GM18520 (cell line): Measurements from ENCODE around the gene C5orf46.
"Not testable (repeated sequence)": the region's sequence is repeated elsewhere in the genome, so short reads cannot be mapped to it uniquely, and the experiment has no call there.

Experiments
- ATAC-seq: cut with Tn5 transposase; IDR thresholded peaks from one replicate; pipeline ENCODE4 v1.9.1; 2021; ENCODE audit not compliant: unreplicated experiment

The C5orf46 gene

DNA sequence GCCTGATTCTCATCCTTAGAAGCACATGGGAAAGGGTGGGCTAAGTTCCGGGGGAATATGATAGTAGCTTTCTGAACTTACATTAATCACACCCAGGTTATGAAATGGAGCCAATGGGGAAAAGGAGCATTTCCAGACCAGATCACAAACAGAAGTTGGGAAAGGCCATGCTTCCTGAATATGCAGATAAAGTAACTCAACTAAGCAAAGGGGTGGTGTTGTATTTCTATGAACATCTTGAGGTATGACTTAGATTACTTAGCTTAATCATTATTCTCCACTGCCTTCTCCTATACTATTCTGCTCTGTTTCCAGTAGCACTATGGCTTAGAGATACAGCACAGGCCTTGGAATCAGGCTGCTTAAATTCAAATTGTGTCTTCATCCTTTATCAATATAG is 10.5 kb downstream of the C5orf46 start:
- no peak for ATAC-seq

DNA sequence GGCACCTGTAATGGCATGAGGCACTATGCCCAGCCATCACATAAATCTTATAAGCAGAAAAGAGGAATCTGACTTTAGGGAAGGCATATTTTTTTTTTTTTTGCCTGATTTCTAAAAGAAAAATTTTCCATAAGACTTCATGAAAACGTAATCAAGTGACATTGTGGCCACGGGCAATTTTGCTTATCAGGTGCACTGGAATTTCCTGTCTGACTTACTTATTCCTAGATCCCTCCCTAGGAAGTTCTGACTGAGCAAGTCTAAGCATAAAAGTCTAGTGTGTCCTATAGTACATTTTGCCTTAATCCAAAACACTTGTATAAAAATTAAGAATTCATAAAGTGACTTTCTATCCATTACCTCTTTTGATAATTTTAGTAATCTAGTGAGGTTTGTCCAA is 12.5 kb downstream of the C5orf46 start:
- ATAC-seq = no peak

DNA sequence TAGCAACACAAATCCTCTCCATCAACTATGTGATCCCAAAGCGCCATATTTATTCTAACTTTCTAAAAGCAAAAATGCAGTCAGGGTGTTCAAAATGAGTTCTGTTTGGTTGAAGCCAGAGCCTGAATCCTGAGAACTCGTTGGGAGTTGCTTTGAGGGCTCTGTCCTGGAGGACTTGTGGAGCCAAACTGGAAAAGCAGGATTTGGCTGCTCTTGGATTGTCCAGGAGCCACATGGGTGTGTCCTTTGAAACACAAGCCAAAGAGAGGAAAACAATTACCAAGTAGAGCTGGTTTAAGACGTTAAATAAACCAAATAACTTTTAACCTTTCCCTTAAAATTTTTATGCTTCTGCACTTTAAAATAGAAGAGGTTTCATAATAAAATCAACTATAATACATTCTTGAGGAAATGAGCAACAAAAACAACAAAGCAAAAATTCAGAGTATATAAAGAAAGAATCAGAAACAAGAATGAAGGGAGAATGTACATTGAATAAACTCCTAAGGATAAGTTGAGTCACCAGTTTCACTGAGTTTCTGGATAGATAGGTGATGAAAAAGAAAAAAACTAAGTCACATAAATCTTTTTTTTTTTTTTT is 13.5 kb downstream of the C5orf46 start:
- no peak for ATAC-seq

DNA sequence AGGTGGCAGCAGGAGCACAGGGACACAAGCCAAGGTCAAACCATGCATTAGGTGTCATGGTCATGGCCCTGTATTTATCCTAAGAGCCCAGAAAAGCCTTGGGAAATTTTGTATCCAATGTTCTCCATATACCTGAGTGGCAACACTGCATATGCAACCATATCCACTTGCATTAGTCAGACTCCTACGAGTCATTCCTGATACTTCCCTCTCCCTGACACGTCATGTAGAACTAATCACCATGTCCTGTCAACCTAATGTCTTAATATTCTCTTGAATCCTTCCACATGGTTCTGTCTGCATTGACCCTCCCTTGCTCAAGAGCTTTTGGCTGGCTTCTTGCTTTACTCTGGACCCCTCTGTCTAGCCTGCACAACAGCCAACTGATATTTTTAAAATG is 18.4 kb downstream of the C5orf46 start:
- no peak for ATAC-seq

DNA sequence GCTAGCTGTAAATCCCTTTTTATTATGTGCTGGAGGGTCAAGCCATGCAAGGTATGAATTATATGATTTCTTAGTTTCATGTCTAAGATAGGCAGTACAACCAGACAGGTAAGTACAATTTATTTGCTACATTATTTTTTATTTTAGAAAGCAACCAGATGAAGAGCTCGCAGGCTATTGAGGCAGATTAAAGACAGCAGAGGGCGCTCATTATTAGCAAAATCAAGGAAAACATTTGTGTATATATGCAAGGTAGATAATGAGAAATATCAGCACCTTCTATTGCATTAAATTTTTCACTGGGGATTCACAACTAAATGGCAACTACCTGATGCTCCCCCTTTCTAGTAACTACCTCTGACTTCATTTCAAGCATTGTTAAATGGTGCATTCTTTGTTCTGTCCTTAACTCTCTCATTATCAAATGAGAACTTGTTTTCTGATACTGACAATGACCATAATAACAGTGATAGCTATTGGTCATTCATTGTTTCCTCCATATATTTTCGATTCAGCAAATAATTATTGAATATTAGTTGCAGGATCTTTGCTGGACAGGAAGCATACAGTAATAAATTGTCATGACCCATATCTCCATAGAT is 19.2 kb downstream of the C5orf46 start:
- no peak for ATAC-seq

DNA sequence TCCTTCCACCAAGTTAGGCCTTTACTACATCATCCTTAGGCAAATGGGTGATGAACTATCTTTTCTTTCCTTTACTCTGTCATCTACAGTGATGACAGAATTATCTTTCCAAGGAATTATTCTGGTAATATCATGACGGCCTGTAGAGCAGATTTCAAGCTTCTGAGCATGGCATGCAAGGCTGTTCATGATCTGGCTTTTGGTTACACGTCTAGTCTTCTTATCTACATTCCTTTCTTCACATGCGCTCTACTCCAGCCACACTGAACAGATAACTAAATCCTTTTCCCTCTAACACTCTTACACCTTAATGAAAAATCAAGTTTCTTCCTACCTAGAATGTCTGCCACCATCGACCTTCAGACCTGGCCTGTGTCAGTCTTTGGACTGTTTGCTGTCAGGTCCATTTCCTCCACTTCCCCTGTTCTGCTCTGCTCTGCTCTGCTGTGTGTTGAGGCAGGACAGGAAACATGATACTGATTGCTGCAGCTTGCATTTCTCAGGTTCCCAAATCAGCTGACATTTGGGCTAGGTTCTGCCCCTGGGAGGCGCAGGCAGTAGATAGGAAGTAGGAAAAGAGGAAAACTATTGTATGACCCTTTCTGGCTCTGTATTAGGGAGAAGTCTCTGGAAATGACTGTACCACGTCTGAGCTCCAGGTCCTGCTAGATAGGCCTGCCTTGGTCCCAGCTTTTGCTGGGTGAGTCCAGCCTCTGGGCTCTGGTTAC is 23.6 kb downstream of the C5orf46 start:
- ATAC-seq = no peak

DNA sequence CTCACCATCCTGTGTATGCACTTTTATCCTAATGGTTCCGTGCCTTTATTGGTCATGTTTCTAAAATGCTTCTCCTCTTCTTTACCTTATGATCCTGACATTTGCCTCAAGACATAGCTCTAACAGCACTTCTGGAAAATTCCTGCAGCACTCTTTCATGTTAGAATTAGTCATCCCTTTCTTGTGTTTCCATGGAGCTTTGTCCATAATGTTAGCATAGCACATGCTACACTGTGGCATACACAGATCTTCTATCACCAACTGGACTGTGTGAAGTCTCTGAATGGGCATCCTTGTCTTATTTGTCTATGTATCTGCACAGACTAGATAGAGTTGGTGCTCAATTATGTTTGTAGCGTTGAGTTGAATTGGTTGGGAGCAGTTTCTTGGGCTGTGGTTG is 25.9 kb downstream of the C5orf46 start:
- no peak for ATAC-seq

DNA sequence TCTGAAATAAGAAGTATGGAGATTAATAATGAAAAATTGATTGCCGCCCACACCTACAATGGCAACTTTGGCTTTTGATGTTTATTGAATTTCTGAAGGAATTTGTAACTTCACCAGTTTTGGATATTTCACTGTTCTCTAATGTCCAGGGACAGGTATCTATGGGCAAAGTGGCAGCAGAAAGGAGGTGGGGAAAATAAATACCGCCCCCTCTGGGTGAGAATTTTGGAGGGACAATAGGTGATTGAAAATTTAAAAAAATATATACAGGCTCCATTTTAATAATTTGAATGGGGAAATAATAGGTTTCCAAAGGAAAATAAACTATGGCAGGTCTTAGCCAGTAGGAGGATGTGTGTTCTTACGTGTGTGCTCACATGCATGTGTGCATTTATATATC is 26.6 kb downstream of the C5orf46 start:
- no peak for ATAC-seq

DNA sequence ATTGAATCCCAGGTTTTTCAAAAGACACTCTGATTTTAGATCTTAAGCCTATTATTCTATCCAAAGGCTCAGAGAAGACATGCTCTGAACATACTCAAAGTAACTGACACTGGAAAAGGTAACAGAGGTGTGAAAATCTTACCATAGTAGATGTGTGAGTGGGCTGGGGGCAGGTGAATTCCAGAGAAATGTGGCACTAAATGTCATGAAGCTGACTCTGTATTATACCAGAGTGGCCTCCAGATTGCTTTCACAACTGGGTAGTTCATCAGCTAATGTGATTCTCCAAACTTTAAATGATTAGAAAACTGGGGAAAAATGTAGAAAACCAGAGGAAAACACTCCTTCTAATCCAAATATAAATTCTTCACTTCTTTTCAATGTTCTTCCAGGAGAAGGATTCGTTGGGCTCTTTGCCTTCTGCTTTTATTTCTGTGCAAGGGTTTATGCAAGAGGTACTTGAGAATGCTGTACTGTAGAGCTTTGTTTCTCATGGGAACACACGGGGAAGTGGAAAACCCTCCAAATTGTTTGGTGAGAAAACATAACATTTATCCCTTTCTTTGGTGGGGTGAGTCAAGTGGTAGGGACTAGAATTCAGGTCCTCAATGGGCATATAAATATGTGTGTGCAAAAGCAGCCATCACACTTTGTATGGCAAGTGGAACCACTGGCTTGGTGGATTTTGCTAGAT is 28.1 kb downstream of the C5orf46 start, which contains the start of gene SCGB3A2:
SCGB3A2 (plus strand) TSS at position 646 of the 694 bp plus-strand sequence. CDS start 93 bp downstream, outside the sequence.
- no peak for ATAC-seq

DNA sequence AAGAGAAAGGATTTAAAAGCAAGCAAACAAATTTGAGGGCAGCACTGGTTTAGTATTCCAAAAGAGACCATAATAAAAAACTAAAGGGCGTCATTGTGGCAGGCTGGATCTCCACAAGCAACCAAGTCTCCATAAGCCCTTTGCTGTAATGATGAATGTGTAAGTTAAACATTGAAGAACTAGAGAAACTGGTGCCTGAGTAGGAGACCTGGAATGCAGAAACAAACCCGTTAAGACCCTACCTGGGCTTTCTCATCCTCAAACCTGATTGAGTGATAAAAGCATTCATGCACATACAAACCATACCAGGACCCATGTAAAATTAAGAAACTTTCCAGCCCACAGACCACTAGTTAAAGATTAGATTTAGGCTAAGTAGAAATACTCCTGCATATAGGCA is 29.7 kb downstream of the C5orf46 start:
- no peak for ATAC-seq

DNA sequence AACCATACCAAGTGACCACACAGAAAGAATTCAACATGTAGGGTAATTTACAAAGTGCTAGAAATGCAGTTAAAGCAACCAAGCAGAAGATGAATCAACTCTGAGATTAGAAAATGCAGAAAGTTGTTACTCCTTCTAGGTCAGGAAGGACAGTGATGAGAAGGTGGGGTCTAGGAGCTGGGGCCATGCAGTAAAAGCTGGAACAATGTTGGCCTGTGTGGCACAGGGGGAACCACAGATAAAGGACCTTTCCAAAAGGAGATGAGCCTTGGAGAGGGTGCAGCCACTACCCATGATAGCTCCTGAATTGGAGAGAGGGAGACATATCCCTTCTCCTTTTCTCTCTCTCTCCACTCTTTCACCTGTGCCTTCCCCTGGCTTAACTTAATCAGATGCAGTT is 30.2 kb downstream of the C5orf46 start:
- ATAC-seq = no peak

DNA sequence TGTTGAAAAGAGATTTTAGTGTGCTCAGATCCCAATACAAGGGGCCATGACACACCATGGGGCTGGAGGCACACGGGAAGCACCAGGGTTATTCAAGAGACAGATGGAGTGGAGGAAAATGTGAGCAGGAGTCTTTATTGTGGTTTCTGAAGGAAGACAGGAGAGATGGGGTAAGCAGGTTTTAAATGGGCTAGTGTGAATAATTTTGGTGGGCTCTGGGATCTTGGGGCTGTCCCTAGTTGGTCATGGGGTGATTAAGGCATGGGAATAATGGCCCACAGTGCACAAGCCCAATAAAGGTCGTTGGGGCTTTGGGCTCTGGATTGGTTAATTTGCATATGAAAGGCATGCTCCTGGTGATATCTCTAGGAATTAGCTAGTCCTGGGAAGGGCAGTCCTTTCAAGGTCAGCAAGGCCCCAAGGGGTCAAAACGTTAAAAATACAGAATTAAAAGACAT is 31.4 kb downstream of the C5orf46 start:
- no peak for ATAC-seq

DNA sequence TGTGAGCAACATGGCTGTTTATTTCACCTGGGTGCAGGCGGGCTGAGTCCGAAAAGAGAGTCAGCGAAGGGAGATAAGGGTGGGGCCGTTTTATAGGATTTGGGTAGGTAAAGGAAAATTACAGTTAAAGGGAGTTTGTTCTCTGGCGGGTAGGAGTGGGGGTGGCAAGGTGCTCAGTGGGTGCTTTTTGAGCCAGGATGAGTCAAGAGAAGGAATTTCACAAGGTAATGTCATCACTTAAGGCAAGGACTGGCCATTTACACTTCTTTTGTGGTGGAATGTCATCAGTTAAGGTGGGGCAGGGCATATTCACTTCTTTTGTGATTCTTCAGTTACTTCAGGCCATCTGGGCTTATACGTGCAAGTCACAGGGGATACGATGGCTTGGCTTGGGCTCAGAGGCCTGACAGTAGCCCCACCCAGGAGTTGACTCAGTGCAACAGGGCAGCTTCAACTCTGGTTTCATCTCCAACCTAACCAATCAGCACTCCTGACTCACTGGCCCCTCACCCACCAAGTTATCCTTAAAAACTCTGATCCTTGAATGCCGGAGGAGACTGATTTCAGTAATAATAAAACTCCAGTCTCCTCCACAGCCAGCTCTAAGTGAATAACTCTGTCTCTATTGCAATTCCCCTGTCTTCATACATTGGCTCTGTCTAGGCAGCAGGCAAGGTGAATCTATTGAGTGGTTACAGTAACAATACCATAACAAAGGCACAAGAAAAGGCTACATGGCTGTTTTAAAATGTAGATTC is 32.0 kb downstream of the C5orf46 start:
- not testable (repeated sequence) for ATAC-seq

DNA sequence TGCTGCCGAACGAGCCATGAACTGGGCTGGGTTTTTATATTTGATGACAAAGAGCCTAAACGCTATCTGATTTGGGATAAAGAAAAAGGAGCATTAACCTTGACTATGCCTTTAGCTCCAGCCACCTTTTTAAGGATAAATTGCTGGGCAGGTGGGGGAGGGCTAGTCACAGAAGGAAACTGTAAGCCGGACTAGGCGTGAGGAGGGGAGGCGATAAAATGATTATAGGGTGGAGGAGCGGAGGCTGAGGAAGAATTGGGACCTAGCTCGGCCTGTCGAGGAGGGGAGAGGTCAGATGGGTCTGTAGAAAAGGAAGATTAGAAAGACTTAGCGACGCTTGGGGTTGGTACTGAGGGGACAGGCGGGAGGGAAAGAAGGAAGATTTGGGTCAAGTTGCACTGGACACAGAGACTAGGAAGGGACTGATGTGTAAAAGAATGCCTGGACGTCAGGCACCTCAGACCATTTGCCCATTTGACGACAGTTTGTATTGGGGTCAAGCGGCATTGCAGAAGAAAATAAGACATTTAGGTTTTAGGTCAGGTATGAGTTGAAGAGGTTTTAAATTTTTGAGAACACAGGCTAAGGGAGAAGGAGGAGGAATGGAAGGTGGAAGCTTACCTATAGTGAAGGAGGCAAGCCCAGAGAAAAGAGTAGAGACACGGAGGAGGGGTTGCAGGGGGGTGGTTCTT is 33.4 kb downstream of the C5orf46 start:
- not testable (repeated sequence) for ATAC-seq

DNA sequence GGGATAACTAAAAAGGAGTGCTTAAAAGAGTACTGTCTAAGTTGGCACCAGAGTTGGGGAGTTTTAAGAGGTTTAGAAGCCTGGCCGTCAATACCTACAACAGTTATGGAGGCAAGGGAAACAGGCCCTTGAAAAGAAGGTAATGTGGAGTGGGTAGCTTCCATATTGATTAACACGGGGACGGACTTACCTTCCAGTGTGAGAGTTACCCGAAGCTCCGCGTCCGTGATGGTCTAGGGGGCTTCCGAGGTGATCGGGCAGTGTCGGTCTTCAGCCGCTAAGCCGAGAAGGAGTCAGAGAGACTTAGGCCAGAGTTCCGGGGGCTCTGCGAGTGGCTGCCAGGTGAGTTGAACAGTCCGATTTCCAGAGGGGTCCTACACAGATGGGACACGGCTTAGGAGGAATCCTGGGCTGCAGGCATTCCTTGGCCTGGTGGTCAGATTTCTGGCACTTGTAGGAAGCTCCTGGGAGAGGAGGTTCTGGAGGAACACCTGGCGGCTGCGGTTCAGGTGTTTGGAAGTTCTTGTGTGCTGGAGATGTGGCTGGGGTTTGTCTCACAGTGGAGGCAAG is 34.3 kb downstream of the C5orf46 start:
- not testable (repeated sequence) for ATAC-seq

DNA sequence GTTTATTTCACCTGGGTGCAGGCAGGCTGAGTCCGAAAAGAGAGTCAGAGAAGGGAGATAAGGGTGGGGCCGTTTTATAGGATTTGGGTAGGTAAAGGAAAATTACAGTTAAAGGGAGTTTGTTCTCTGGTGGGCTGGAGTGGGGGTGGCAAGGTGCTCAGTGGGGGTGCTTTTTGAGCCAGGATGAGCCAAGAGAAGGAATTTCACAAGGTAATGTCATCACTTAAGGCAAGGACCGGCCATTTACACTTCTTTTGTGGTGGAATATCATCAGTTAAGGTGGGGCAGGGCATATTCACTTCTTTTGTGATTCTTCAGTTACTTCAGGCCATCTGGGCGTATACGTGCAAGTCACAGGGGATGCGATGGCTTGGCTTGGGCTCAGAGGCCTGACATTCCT is 36.4 kb downstream of the C5orf46 start:
- ATAC-seq = not testable (repeated sequence)

DNA sequence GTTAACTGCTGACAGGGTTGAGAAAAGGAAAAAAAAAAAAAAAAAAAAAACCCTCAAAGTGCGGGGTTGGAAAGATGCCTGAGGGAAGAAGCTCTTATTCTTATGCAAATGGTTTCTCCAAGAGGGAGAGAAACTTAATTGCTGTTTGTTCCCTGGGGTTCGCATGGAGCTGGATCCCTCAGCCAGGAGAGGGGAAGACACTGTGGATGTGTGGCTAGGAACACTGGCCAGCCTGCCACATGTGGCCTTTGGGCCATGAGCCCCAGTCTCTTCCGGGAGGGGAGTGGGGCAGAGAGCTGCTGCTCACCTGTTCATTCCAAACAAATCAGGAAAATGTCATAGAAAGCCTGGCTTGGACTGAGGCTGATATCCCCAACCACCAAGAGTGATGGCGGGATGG is 37.2 kb downstream of the C5orf46 start:
- no peak for ATAC-seq

DNA sequence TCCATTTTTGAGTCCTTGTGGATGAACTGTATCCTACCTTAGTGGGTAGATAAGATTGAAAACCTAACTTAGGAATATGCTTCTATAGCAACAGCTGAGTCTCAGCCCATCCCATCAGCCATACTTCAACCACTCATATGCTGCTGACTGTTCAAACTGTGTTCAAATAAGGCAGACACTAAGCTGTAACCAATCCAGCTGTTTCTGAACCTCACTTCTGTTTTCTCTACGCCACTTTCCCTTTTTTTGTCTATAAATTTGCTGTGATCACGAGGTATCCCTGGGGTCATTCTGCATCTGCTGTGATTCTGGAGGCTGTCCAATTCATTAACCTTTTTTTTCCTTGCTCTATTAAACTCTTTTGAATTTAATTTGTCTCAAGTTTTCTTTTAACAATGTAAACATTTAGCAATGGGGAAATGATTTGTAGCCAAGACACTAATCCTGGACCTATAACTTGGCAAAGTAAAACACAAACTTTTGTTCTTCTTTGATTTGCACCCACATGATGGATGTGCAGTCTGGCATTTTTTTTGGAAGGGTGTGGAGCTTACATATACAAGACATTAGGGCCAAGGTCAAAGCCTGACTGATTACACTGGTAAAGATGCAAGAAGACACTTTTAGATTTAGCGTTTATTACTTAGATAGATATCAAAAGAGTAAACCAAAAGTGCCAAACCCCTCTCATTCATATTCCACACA is 42.7 kb downstream of the C5orf46 start:
- ATAC-seq = no peak

DNA sequence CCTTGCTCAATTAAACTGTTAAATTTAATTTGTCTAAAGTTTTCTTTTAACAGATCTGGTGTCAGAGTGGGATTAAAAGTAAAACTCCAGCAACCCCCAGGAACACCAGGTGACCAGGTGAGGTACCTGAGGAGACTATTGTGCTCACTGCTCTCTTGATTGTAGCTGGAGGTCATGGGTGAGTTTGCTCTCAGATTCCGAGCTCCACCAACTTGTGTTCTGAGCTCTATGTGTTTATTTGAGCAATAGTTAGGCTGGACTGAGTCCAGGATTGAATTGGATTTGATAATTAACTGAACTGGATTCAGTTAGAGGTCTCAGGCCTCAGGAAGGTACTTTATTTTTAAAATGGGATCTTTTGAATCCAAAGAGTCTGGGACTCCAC is 45.7 kb downstream of the C5orf46 start:
- no peak for ATAC-seq
